CD4-positive, alpha-beta memory T cell (primary cell): ENCODE measurements around the gene TUBB4B. TPM values are rescaled to one million over a fixed set of nuclear protein-coding genes. Genes with fewer than 3 reads are reported as not detected.
A peak's percentile ranks its signal among the peaks of the same experiment; 100 is the strongest.

Experiments
- CTCF ChIA-PET: fragments of 350-600 bp; sonication (Branson Sonifier 250); formaldehyde crosslinking; loops from one replicate; lab custom pipeline; 2021; ENCODE audit warnings: inconsistent platforms; ENCODE audit not compliant: partially characterized antibody; lab: Charles Lee
- POLR2A ChIA-PET: fragments of 350-600 bp; sonication (Branson Sonifier 250); formaldehyde crosslinking; loops from one replicate; lab custom pipeline; 2021; ENCODE audit not compliant: partially characterized antibody; lab: Charles Lee
- DNase-seq, 5 donors: peaks; one replicate each; pipeline versions ENCODE4 v3.0.0 to v3.0.0-alpha.2; 2020 to 2022; ENCODE audit warnings: mixed read lengths in 1 of 5
- H3K27ac ChIP-seq: one replicate; pipeline ENCODE4 v1.7.0; 2013; ENCODE audit warnings: low read depth, low read length
- H3K27me3 ChIP-seq: 2 replicates; pipeline ENCODE4 v1.7.0; 2013; ENCODE audit warnings: mild to moderate bottlenecking, low read length, moderate library complexity; ENCODE audit not compliant: insufficient read depth
- H3K36me3 ChIP-seq: 2 replicates; pipeline ENCODE4 v1.7.0; 2013; ENCODE audit warnings: mild to moderate bottlenecking, low read length, moderate library complexity; ENCODE audit not compliant: insufficient read depth
- H3K4me1 ChIP-seq: 2 replicates; pipeline ENCODE4 v1.7.0; 2013; ENCODE audit warnings: mild to moderate bottlenecking, low read length, moderate library complexity; ENCODE audit not compliant: insufficient read depth
- H3K4me3 ChIP-seq, 2 donors: one replicate each; pipeline ENCODE4 v1.7.0; 2013; ENCODE audit warnings: low read length in 2 of 2, mild to moderate bottlenecking in 1 of 2
- H3K9me3 ChIP-seq, 2 donors: one replicate each; pipeline ENCODE4 v1.7.0; 2013; ENCODE audit warnings: low read length in 2 of 2, control low read depth in 1 of 2; ENCODE audit not compliant: control insufficient read depth in 1 of 2
- H3K27ac Mint-ChIP-seq, 7 donors: one replicate each; pipeline ENCODE4 v1.8.0; 2020 to 2021; ENCODE audit warnings: mixed read lengths in 7 of 7, mild to moderate bottlenecking in 6 of 7, inconsistent platforms in 3 of 7, moderate library complexity in 3 of 7
- H3K27me3 Mint-ChIP-seq, 2 donors: one replicate each; pipeline ENCODE4 v1.8.0; 2020 to 2021; ENCODE audit warnings: mixed read lengths in 2 of 2
- H3K36me3 Mint-ChIP-seq, 2 donors: one replicate each; pipeline ENCODE4 v1.8.0; 2020 to 2021; ENCODE audit warnings: mixed read lengths in 2 of 2, inconsistent platforms in 1 of 2, mild to moderate bottlenecking in 1 of 2
- H3K4me1 Mint-ChIP-seq, 4 donors: one replicate each; pipeline ENCODE4 v1.8.0; 2020 to 2021; ENCODE audit warnings: mixed read lengths in 4 of 4, mild to moderate bottlenecking in 1 of 4
- H3K4me3 Mint-ChIP-seq, 8 donors: one replicate each; pipeline ENCODE4 v1.8.0; 2020 to 2021; ENCODE audit warnings: mixed read lengths in 8 of 8, mild to moderate bottlenecking in 7 of 8, moderate library complexity in 6 of 8, inconsistent platforms in 3 of 8
- H3K9me3 Mint-ChIP-seq, 8 donors: one replicate each; pipeline ENCODE4 v1.8.0; 2020 to 2021; ENCODE audit warnings: mixed read lengths in 8 of 8, mild to moderate bottlenecking in 5 of 8, inconsistent platforms in 3 of 8, moderate library complexity in 1 of 8
- intact Hi-C: fragments of 100-400 bp; cut with micrococcal nuclease; formaldehyde crosslinking; loops from one replicate; pipeline ENCODE4 v1.15.1; 2023
- polyA plus RNA-seq, 2 donors: library from polyadenylated mRNA; unstranded; fragments of 300-500 nt; fragmentation: Illumina TruSeq; gene quantifications; one replicate each; pipeline ENCODE4 v1.2.3, GENCODE V29; 2021
- total RNA-seq, 2 experiments: library from RNA; stranded (reverse); gene quantifications; one replicate each; pipeline ENCODE4 v1.2.3, GENCODE V29; 2021

Gene TUBB4B
- total and polyA plus RNA-seq, 4 experiments from 2014 or later, result 53.1 to 103 (median 82.0) TPM

- Histone ChIP-seq H3K36me3 (no peaks in the 10 kb centered on the region), H3K4me1 (peaks cover 40% of the 10 kb centered on the region), H3K4me3 (peak within 1 kb of the TSS; percentile 52 to 77), H3K27ac (peak within 1 kb of the TSS; percentile 72), H3K27me3 (no peaks in the 10 kb centered on the region), H3K9me3 (no peaks in the 10 kb centered on the region)
- POLR2A ChIA-PET, result interaction anchor here (0.7 to 11.9 kb wide), 22 partner anchors 9 to 222 kb away, joined by 3 to 169 read pairs (median 4); partner anchors contain the start of genes ANAPC2, CYSRT1, MAN1B1 and NELFB
- Mint-ChIP-seq H3K4me1 (peaks cover 9 to 35% (median 25%) of the 10 kb centered on the region in 4 donors), H3K4me3 (peak within 1 kb of the TSS; percentile 81 to 93 (median 82)), H3K27ac (peak within 1 kb of the TSS; percentile 62 to 93 (median 83)), H3K9me3 (no peaks in the 10 kb centered on the region), H3K36me3 (peaks cover 0 to 8% of the 10 kb centered on the region in 2 donors), H3K27me3 (no peaks in the 10 kb centered on the region)
- intact Hi-C loops, result loop anchor here (1.0 to 2.0 kb wide), 4 partner anchors 12 to 72 kb away; partner anchors contain the start of genes ANAPC2, SSNA1 and TUBB4B
- CTCF ChIA-PET, result interaction anchor here (0.7 to 1.2 kb wide), 4 partner anchors 12 to 82 kb away, joined by 3 to 7 read pairs (median 4); partner anchors contain the start of genes ANAPC2, CYSRT1 and SSNA1
- peak; percentile 97 to 99 (median 98) for DNase-seq
Observed at GRCh38 chr9:137200311-137201204, 40.5 kb upstream of the TUBB4B start, which contains the start of gene TPRN. TSS of gene TPRN (minus strand) at chr9:137200741. CDS start at chr9:137200711, 30 bp downstream.

DNA sequence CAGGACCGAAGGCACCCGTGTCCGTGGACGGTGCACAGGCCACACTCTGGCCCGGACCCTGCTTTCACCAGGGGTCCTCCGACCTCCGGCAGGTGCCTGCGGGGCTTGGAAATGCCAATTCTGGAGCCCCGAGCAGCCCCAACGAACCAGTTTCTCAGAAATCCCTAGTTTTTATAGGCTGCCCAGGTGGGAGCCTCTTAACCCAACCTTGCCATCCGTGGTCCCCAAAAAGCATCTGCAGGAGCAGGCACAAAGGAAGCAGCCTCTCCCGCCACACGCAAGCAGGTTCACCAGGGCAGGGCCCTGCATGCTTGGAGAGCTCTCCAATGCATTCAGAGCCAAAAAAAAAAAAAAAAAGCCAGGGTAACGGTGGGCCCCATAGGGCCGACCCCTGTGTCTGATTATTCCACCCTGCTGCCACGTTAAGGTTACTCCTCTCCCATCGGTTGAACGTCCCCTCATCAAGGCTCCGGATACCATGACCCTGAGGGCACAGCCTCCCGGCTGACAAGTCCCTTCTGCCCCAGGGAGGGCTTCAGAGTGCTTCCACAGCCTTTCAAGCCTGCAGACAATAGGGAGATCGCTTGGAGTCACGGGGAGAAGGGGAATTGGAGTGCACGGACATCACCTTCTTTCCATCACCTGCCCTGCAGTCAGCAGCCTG is 39.8 kb upstream of the TUBB4B start:
- H3K4me3 Mint-ChIP-seq, result peak overlapping the region; percentile 79 to 93 (median 82)
- ChIA-PET POLR2A (interaction anchor here (0.7 to 11.9 kb wide), 20 partner anchors 8 to 221 kb away, joined by 3 to 169 read pairs (median 4); partner anchors contain the start of genes ANAPC2, CYSRT1, MAN1B1 and NELFB), CTCF (interaction anchor here (0.7 to 1.4 kb wide), 5 partner anchors 12 to 83 kb away, joined by 3 to 7 read pairs (median 3); partner anchors contain the start of genes ANAPC2, CYSRT1 and SSNA1)
- H3K27me3 Mint-ChIP-seq, result no peaks in the 10 kb centered on the region
- intact Hi-C loops, result loop anchor here (2.0 kb wide), 1 partner anchor 73 kb away; no protein-coding TSS in a partner anchor
- Histone ChIP-seq H3K4me3 (peak overlapping the region; percentile 52 to 77), H3K27me3 (no peaks in the 10 kb centered on the region), H3K4me1 (peaks cover 47% of the 10 kb centered on the region), H3K36me3 (no peaks in the 10 kb centered on the region), H3K9me3 (no peaks in the 10 kb centered on the region), H3K27ac (peak overlapping the region; percentile 72)
- H3K36me3 Mint-ChIP-seq, result peaks cover 0 to 8% of the 10 kb centered on the region in 2 donors
- DNase-seq, result no peak
- peak overlapping the region; percentile 62 to 93 (median 83) for H3K27ac Mint-ChIP-seq
- H3K4me1 Mint-ChIP-seq, result peaks cover 14 to 43% (median 32%) of the 10 kb centered on the region in 4 donors
- no peaks in the 10 kb centered on the region for H3K9me3 Mint-ChIP-seq

- Histone ChIP-seq H3K9me3 (no peaks in the 10 kb centered on the region), H3K4me1 (peaks cover 57% of the 10 kb centered on the region), H3K27ac (no peak overlapping the region), H3K36me3 (no peaks in the 10 kb centered on the region), H3K27me3 (no peaks in the 10 kb centered on the region), H3K4me3 (no peak overlapping the region)
- intact Hi-C loops, result no loop called here
- POLR2A ChIA-PET, result interaction anchor here (1.5 to 11.9 kb wide), 4 partner anchors 14 to 38 kb away, joined by 4 to 169 read pairs (median 42); partner anchors contain the start of genes ANAPC2, CYSRT1, RNF208 and SSNA1
- Mint-ChIP-seq H3K4me1 (peaks cover 26 to 59% (median 46%) of the 10 kb centered on the region in 4 donors), H3K36me3 (peaks cover 9 to 14% of the 10 kb centered on the region in 2 donors), H3K27ac (peak overlapping the region in 1 of 7 donors; percentile 96), H3K27me3 (no peaks in the 10 kb centered on the region), H3K9me3 (no peaks in the 10 kb centered on the region), H3K4me3 (peak overlapping the region in 1 of 8 donors; percentile 17)
- no peak for DNase-seq
- CTCF ChIA-PET, result interaction anchor here (1.4 kb wide), 2 partner anchors 14 to 24 kb away, joined by 3 to 5 read pairs; partner anchors contain the start of genes RNF224 and SSNA1
Observed at GRCh38 chr9:137202966-137203365, 38.1 kb upstream of the TUBB4B start.

DNA sequence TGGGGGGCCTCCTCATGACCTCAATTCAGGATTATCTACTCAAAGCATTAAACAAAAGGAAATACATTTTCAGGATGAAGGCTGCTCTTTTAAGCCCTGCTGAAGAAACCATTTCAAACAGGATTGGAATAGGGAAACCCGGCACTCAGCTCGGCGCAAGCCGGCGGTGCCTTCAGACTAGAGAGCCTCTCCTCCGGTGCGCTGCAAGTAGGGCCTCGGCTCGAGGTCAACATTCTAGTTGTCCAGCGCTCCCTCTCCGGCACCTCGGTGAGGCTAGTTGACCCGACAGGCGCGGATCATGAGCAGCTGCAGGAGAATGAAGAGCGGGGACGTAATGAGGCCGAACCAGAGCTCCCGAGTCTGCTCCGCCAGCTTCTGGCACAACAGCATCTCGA is 36.4 kb upstream of the TUBB4B start:
- intact Hi-C loops, result loop anchor here (1.0 kb wide), 2 partner anchors 16 to 19 kb away; partner anchors contain the start of genes ANAPC2 and SSNA1
- Mint-ChIP-seq H3K4me3 (peak overlapping the region; percentile 88 to 96 (median 94)), H3K4me1 (peaks cover 26 to 59% (median 48%) of the 10 kb centered on the region in 4 donors), H3K36me3 (peaks cover 9 to 18% of the 10 kb centered on the region in 2 donors), H3K27ac (peak overlapping the region; percentile 92 to 99 (median 96)), H3K9me3 (no peaks in the 10 kb centered on the region), H3K27me3 (no peaks in the 10 kb centered on the region)
- Histone ChIP-seq H3K4me3 (peak overlapping the region; percentile 90 to 94), H3K9me3 (no peaks in the 10 kb centered on the region), H3K27ac (peak overlapping the region; percentile 94), H3K27me3 (no peaks in the 10 kb centered on the region), H3K36me3 (no peaks in the 10 kb centered on the region), H3K4me1 (peaks cover 49% of the 10 kb centered on the region)
- ChIA-PET CTCF (interaction anchor here (0.6 to 1.5 kb wide), 5 partner anchors 16 to 75 kb away, joined by 3 to 5 read pairs (median 4); partner anchors contain the start of genes ANAPC2, NELFB and SSNA1), POLR2A (interaction anchor here (0.6 to 11.9 kb wide), 9 partner anchors 7 to 137 kb away, joined by 3 to 169 read pairs (median 5); partner anchors contain the start of genes ANAPC2, MAN1B1, NELFB and RNF208)
- no peak for DNase-seq

DNA sequence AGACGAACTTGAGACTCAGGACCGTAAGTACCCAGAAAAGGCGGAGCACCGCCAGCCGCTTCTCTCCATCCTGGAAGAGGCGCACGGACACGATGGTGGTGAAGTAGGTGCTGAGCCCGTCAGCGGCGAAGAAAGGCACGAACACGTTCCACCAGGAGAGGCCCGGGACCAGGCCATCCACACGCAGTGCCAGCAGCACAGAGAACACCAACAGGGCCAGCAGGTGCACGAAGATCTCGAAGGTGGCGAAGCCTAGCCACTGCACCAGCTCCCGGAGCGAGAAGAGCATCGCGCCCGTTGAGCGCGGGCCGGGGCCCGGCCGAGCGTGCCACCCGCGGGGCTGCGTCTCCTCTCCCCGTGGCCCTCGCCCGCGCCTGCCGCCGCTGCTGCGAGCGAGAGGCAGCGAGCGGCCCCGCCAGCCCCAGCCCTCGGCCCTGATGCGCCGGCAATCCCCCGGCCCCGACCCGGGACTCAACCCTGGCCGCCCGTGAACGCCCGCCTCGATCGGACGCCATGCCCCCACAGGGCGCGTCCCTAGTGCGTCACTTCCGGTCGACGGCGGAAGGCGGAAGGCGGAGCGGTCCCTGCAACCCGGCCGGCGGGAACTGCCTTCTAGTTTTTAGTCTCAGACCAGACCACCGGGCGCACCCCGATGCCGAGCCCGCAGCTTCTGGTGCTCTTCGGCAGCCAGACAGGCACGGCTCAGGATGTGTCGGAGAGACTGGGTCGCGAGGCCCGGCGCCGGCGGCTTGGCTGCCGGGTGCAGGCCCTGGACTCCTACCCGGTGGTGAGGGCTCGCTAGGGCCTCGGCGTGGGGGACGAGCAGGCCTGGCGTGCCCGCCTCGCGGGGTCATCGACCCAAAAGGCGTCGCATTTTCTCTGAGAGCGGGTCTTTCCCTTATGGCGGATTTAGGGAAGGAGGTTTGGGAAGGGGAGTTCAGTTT is 35.7 kb upstream of the TUBB4B start, which contains the start of the genes NDOR1 and TMEM203:
NDOR1 (plus strand) TSS at position 575 of the 944 bp plus-strand sequence; CDS start at position 653, 78 bp downstream.
TMEM203 (minus strand) TSS at position 523 of the 944 bp plus-strand sequence; CDS start at position 289, 234 bp downstream.
- H3K27ac Mint-ChIP-seq, result peak within 1 kb of the TSS; percentile 92 to 99 (median 96)

More for the DNA sequence above, 35.7 kb upstream of the TUBB4B start, which contains the start of the genes NDOR1 and TMEM203:
- Mint-ChIP-seq H3K9me3 (no peaks in the 10 kb centered on the region), H3K4me1 (peaks cover 26 to 59% (median 48%) of the 10 kb centered on the region in 4 donors), H3K4me3 (peak within 1 kb of the TSS; percentile 88 to 96 (median 94)), H3K27me3 (no peaks in the 10 kb centered on the region), H3K36me3 (peaks cover 9 to 18% of the 10 kb centered on the region in 2 donors)
- POLR2A ChIA-PET, result interaction anchor here (0.6 to 11.9 kb wide), 9 partner anchors 8 to 138 kb away, joined by 3 to 169 read pairs (median 5); partner anchors contain the start of genes ANAPC2, MAN1B1, NELFB and RNF208
- Histone ChIP-seq H3K27me3 (no peaks in the 10 kb centered on the region), H3K4me3 (peak within 1 kb of the TSS; percentile 90 to 94), H3K9me3 (no peaks in the 10 kb centered on the region), H3K27ac (peak within 1 kb of the TSS; percentile 94), H3K4me1 (peaks cover 49% of the 10 kb centered on the region), H3K36me3 (no peaks in the 10 kb centered on the region)
- peak; percentile 89 to 93 (median 91) for DNase-seq
- CTCF ChIA-PET, result interaction anchor here (0.6 to 1.5 kb wide), 3 partner anchors 17 to 31 kb away, joined by 3 to 5 read pairs (median 4); partner anchors contain the start of genes ANAPC2 and SSNA1
- intact Hi-C loops, result loop anchor here (1.0 kb wide), 2 partner anchors 17 to 18 kb away; partner anchors contain the start of genes ANAPC2 and SSNA1
